Measurements from ENCODE around the gene TCF7L1. TPM values are rescaled to one million over a fixed set of nuclear protein-coding genes. Genes with fewer than 3 reads are reported as not detected.

TCF7L1 gene
- total and polyA plus RNA-seq, 2 of the 13 experiments (the other 11 are each of a cell fraction or from before 2014, with no cell fraction given) = 0.04 to 0.15 TPM

DNA sequence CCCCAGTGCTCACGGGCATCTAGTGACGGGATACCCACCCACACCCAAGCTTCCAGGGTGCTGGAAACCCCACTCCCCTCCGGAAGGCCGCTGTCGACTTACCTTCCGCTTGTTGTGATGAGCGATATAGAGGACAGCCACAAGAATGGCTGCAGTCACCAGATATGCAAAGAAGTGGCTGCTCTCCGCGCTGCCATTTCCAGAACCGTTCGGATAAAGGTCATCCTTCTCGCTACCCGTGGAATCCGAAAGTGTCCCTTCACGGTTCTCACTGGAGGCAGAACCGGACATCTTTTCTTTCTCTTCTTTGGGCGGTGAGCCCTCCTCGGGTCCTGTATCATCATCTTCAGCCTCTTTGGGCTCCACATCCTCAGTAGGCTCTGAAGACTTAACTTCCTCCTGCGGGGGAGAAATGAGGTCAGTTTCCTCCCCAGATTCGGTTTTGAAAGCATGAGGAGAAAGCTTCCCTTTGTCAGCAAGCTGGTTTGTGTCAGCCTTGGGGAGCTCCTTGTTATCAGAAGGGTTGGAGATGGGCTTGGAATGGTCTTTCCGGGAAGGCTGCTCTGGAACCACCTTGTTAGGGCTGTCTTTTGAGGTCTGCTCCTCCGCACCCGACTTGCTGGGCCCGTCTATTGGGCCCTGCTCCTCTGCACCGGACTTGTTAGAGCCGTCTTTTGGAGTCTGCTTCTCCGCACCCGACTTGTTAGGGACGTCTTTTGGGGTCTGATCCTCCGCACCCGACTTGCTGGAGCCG lies 193.4 kb downstream of the TCF7L1 start (continued):
- no peak for TF ChIP-seq ARID3A (IDR thresholded peaks at IDR 0.05; ENCODE audit: low read depth, low read length)
- no peak for TF ChIP-seq CSRNP2 (CRISPR knock-in tag; conservative IDR thresholded peaks at IDR 0.05; ENCODE audit: low read depth)
- no peak for TF ChIP-seq HES4 (CRISPR knock-in tag; IDR thresholded peaks at IDR 0.05; ENCODE audit: borderline replicate concordance)
- no peak for TF ChIP-seq JUND (CRISPR knock-in tag; IDR thresholded peaks at IDR 0.05)
- no peak for TF ChIP-seq SRF (IDR thresholded peaks at IDR 0.05; ENCODE audit: low read depth, low read length)
- TF ChIP-seq PCBP1 (IDR thresholded peaks at IDR 0.05; ENCODE audit: borderline replicate concordance, low read depth, low read length) = no peak
- peak; percentile 46; the same call in 1 of the 2 replicates for TF ChIP-seq HOXA3 (CRISPR knock-in tag; IDR thresholded peaks at IDR 0.05)
- no peak for TF ChIP-seq ZNF660 (CRISPR knock-in tag; IDR thresholded peaks at IDR 0.05; ENCODE audit: borderline replicate concordance, low read depth)
- no peak; the same call in 1 of the 2 replicates for TF ChIP-seq SALL1 (CRISPR knock-in tag; IDR thresholded peaks at IDR 0.05)
- no peak for TF ChIP-seq KDM5A (IDR thresholded peaks at IDR 0.05; ENCODE audit: borderline replicate concordance, low read length)
- no peak for TF ChIP-seq RBAK (CRISPR knock-in tag; IDR thresholded peaks at IDR 0.05)
- peak; percentile 41; the same call in 1 of the 2 replicates for TF ChIP-seq ZSCAN31 (CRISPR knock-in tag; IDR thresholded peaks at IDR 0.05; ENCODE audit: low read depth)
- no peak for TF ChIP-seq ZNF577 (CRISPR knock-in tag; IDR thresholded peaks at IDR 0.05; ENCODE audit: borderline replicate concordance, low read depth)
- no peak for TF ChIP-seq ZKSCAN8 (CRISPR knock-in tag; IDR thresholded peaks at IDR 0.05; ENCODE audit: borderline replicate concordance)
- no peak for TF ChIP-seq AKNA (CRISPR knock-in tag; IDR thresholded peaks at IDR 0.05; ENCODE audit: borderline replicate concordance)
- TF ChIP-seq MATR3 (CRISPR knock-in tag; IDR thresholded peaks at IDR 0.05) = no peak
- no peak for TF ChIP-seq CEBPB (IDR thresholded peaks at IDR 0.05; ENCODE audit: borderline replicate concordance, low read depth, low read length)
- TF ChIP-seq TAF1 (CRISPR knock-in tag; IDR thresholded peaks at IDR 0.05) = peak; percentile 68
- no peak for TF ChIP-seq PITX1 (CRISPR knock-in tag; IDR thresholded peaks at IDR 0.05)
- no peak for TF ChIP-seq MAZ (IDR thresholded peaks at IDR 0.05; ENCODE audit: borderline replicate concordance, low read depth, low read length)
- TF ChIP-seq MAZ (CRISPR knock-in tag; IDR thresholded peaks at IDR 0.05; ENCODE audit: low read depth) = no peak

All from HepG2 (cell line).